GM23338 (cell line): ENCODE results near the gene KCNAB2. TPM values are rescaled to one million over a fixed set of nuclear protein-coding genes. Genes with fewer than 3 reads are reported as not detected.

Source experiments
- ATAC-seq: fragments of 200-7000 bp; cut with Tn5 transposase; 3 replicates; pipeline ENCODE4 v1.9.1; 2020
- DNase-seq: peaks from one replicate; pipeline ENCODE4 v3.0.0-alpha.2; 2015; ENCODE audit warnings: low spot score
- H2AFZ ChIP-seq: fragments of 200-600 bp; sonication (generic); 2 replicates; pipeline ENCODE4 v1.8.0; 2016; ENCODE audit warnings: antibody characterized with exemption, mild to moderate bottlenecking, moderate library complexity
- H3F3A ChIP-seq: fragments of 200-600 bp; sonication (generic); replicated peaks from 2 replicates; pipeline ENCODE4 v1.8.0; 2017; ENCODE audit warnings: antibody characterized with exemption, mixed run types, low read depth
- H3K27ac ChIP-seq: fragments of 200-600 bp; sonication (generic); 2 replicates; pipeline ENCODE4 v1.6.1; 2016; ENCODE audit warnings: low read depth
- H3K27me3 ChIP-seq: fragments of 200-600 bp; sonication (generic); 2 replicates; pipeline ENCODE4 v1.8.0; 2016; ENCODE audit warnings: mild to moderate bottlenecking, mixed run types, moderate library complexity; ENCODE audit not compliant: insufficient read depth
- H3K36me3 ChIP-seq: fragments of 200-600 bp; sonication (generic); 2 replicates; pipeline ENCODE4 v1.8.0; 2016; ENCODE audit warnings: mild to moderate bottlenecking; ENCODE audit not compliant: insufficient read depth
- H3K4me1 ChIP-seq: fragments of 200-600 bp; sonication (generic); 2 replicates; pipeline ENCODE4 v1.8.0; 2016; ENCODE audit warnings: mild to moderate bottlenecking, moderate library complexity; ENCODE audit not compliant: insufficient read depth
- H3K4me2 ChIP-seq: fragments of 200-600 bp; sonication (generic); 2 replicates; pipeline ENCODE4 v1.7.1; 2017; ENCODE audit warnings: mixed run types
- H3K4me3 ChIP-seq: fragments of 200-600 bp; sonication (generic); 2 replicates; pipeline ENCODE4 v1.6.1; 2016; ENCODE audit warnings: mixed run types
- H3K79me2 ChIP-seq: fragments of 200-600 bp; sonication (generic); replicated peaks from 2 replicates; pipeline ENCODE4 v1.8.0; 2017; ENCODE audit warnings: mild to moderate bottlenecking; ENCODE audit not compliant: insufficient read depth
- H3K9me2 ChIP-seq: fragments of 200-600 bp; sonication (generic); 2 replicates; pipeline ENCODE4 v1.8.0; 2017; ENCODE audit not compliant: insufficient read depth
- H4K20me1 ChIP-seq: fragments of 200-600 bp; sonication (generic); replicated peaks from 2 replicates; pipeline ENCODE4 v1.8.0; 2017; ENCODE audit warnings: mild to moderate bottlenecking; ENCODE audit not compliant: insufficient read depth
- H3K27ac Mint-ChIP-seq: 2 replicates; pipeline ENCODE4 v1.8.0; 2020; ENCODE audit warnings: inconsistent platforms, mild to moderate bottlenecking, moderate library complexity, mixed read lengths
- H3K27me3 Mint-ChIP-seq: 3 replicates; pipeline ENCODE4 v1.8.0; 2022; ENCODE audit warnings: low read depth, mild to moderate bottlenecking, moderate library complexity, mixed read lengths, inconsistent platforms; ENCODE audit not compliant: insufficient read depth, poor library complexity
- H3K36me3 Mint-ChIP-seq: 3 replicates; pipeline ENCODE4 v1.8.0; 2021; ENCODE audit warnings: low read depth, mild to moderate bottlenecking, inconsistent platforms, moderate library complexity, mixed read lengths
- H3K4me1 Mint-ChIP-seq: 3 replicates; pipeline ENCODE4 v1.8.0; 2020; ENCODE audit warnings: mild to moderate bottlenecking, inconsistent platforms, mixed read lengths
- H3K4me3 Mint-ChIP-seq: 3 replicates; pipeline ENCODE4 v1.8.0; 2021; ENCODE audit warnings: moderate library complexity, mild to moderate bottlenecking, inconsistent platforms, mixed read lengths
- H3K9me3 Mint-ChIP-seq: 3 replicates; pipeline ENCODE4 v1.8.0; 2020; ENCODE audit warnings: moderate library complexity, mild to moderate bottlenecking, inconsistent platforms, mixed read lengths
- CREB1 ChIP-seq: fragments of 250-450 bp; sonication (Bioruptor Pico); IDR thresholded peaks from 2 replicates; pipeline ENCODE4 v1.5.0; 2020; ENCODE audit warnings: low read depth, mild to moderate bottlenecking, moderate library complexity
- EZH2 ChIP-seq: fragments of 200-600 bp; sonication (generic); IDR thresholded peaks from one replicate; pipeline ENCODE4 v1.8.0; 2017; ENCODE audit warnings: antibody characterized with exemption, mild to moderate bottlenecking, low read depth; ENCODE audit not compliant: unreplicated experiment
- EZH2phosphoT487 ChIP-seq: fragments of 200-600 bp; sonication (generic); IDR thresholded peaks from one replicate; pipeline ENCODE4 v1.8.1; 2018; ENCODE audit warnings: antibody characterized with exemption; ENCODE audit not compliant: unreplicated experiment
- JUNB ChIP-seq: IDR thresholded peaks from one replicate; pipeline ENCODE4 v1.6.1; 2016; ENCODE audit warnings: antibody characterized with exemption; ENCODE audit not compliant: unreplicated experiment
- NANOG ChIP-seq: IDR thresholded peaks from 2 replicates; pipeline ENCODE4 v1.6.1; 2016; ENCODE audit warnings: antibody characterized with exemption, borderline replicate concordance
- POLR2AphosphoS5 ChIP-seq: IDR thresholded peaks from 2 replicates; pipeline ENCODE4 v1.6.1; 2016; ENCODE audit warnings: antibody characterized with exemption, low read depth
- STAT1 ChIP-seq: IDR thresholded peaks from one replicate; pipeline ENCODE4 v1.6.1; 2016; ENCODE audit warnings: antibody characterized with exemption; ENCODE audit not compliant: unreplicated experiment
- ZNF114 ChIP-seq: fragments of 250-450 bp; sonication (Bioruptor Pico); IDR thresholded peaks from 2 replicates; pipeline ENCODE4 v1.5.0; 2020; ENCODE audit warnings: mild to moderate bottlenecking, moderate library complexity
- ZNF331 ChIP-seq: fragments of 250-450 bp; sonication (Bioruptor Pico); IDR thresholded peaks from 2 replicates; pipeline ENCODE4 v1.5.0; 2020; ENCODE audit warnings: low read depth, mild to moderate bottlenecking, moderate library complexity
- polyA plus RNA-seq: library from polyadenylated mRNA; unstranded; fragments of >200 nt; fragmentation: Nextera tagmentation; extraction: Ambion mirVana; gene quantifications from 2 replicates; pipeline ENCODE4 v1.2.1, GENCODE V29; 2016
- total RNA-seq: library from RNA; depleted of rRNA; stranded (reverse); fragments of >200 nt; shearing (Covaris generic); gene quantifications from 2 replicates; pipeline ENCODE4 v1.2.3, GENCODE V29; 2014
- TF ChIP-seq, protein P1 (sequence below): IDR thresholded peaks from one replicate; pipeline ENCODE4 v1.6.1; 2018; ENCODE audit warnings: antibody characterized with exemption; ENCODE audit not compliant: unreplicated experiment
- TF ChIP-seq, protein P2 (sequence below): fragments of 250-450 bp; sonication (Bioruptor Pico); IDR thresholded peaks from 2 replicates; pipeline ENCODE4 v1.5.0; 2020; ENCODE audit warnings: mild to moderate bottlenecking, moderate library complexity
- TF ChIP-seq, protein P3 (sequence below), 2 experiments: fragments of 200-600 bp in 1 of 2; sonication (generic) in 1 of 2; conservative IDR thresholded peaks; 2 replicates each; pipeline versions ENCODE4 v1.5.1 to v1.6.1; 2016 to 2017; ENCODE audit warnings: antibody characterized with exemption in 2 of 2, low read depth in 2 of 2, mild to moderate bottlenecking in 2 of 2, moderate library complexity in 1 of 2
- TF ChIP-seq, protein P4 (sequence below): IDR thresholded peaks from 2 replicates; pipeline ENCODE4 v1.6.1; 2016; ENCODE audit warnings: antibody characterized with exemption

The KCNAB2 gene
- total and polyA plus RNA-seq, 2 experiments from 2014 or later: 3.0 to 3.7 TPM

DNA sequence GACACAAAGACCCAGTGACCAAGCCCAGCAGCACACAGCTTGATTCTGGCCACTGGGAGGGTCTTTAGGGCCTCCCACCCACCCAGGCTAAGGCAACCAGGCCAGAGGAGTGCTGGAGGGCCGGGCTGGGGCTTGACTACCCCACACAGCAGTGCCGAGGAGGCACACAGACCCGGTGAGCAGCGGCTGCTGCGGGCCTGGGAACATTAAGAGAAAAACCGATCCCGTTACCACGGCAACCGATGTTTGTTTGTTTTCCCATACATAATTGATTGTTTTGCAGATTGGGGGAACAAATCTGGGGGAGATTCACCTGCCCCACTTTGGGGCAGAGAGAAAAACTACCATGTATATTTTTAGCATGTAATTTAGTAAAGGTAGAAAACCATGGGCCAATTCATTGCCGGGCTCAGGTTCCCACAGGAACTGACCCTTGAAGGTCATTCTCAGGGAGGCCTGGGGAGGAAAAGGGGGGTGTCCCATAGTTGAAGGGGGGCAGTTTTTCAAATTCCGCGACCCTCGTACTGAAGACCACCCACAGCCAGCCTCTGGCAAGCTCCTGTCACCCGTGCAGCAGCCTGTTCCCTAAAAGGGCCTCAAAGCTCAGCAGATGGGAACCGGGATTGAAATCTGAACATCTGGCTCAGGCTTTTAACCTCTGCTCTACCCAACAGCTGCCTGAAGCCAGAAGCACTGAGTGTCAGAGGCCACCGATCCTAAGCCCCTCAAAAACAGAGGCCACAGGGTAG is 99.1 kb downstream of the KCNAB2 start:
- DNase-seq: peak; percentile 74
- no peak for TF ChIP-seq JUNB
- no peak for TF ChIP-seq EZH2
- no peak for TF ChIP-seq ZNF331 (CRISPR knock-in tag)
- no peak for TF ChIP-seq ZNF114 (CRISPR knock-in tag)
- no peak for TF ChIP-seq STAT1
- TF ChIP-seq POLR2AphosphoS5: no peak
- TF ChIP-seq, protein P1, sequence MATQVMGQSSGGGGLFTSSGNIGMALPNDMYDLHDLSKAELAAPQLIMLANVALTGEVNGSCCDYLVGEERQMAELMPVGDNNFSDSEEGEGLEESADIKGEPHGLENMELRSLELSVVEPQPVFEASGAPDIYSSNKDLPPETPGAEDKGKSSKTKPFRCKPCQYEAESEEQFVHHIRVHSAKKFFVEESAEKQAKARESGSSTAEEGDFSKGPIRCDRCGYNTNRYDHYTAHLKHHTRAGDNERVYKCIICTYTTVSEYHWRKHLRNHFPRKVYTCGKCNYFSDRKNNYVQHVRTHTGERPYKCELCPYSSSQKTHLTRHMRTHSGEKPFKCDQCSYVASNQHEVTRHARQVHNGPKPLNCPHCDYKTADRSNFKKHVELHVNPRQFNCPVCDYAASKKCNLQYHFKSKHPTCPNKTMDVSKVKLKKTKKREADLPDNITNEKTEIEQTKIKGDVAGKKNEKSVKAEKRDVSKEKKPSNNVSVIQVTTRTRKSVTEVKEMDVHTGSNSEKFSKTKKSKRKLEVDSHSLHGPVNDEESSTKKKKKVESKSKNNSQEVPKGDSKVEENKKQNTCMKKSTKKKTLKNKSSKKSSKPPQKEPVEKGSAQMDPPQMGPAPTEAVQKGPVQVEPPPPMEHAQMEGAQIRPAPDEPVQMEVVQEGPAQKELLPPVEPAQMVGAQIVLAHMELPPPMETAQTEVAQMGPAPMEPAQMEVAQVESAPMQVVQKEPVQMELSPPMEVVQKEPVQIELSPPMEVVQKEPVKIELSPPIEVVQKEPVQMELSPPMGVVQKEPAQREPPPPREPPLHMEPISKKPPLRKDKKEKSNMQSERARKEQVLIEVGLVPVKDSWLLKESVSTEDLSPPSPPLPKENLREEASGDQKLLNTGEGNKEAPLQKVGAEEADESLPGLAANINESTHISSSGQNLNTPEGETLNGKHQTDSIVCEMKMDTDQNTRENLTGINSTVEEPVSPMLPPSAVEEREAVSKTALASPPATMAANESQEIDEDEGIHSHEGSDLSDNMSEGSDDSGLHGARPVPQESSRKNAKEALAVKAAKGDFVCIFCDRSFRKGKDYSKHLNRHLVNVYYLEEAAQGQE: no peak
- TF ChIP-seq, protein P2, sequence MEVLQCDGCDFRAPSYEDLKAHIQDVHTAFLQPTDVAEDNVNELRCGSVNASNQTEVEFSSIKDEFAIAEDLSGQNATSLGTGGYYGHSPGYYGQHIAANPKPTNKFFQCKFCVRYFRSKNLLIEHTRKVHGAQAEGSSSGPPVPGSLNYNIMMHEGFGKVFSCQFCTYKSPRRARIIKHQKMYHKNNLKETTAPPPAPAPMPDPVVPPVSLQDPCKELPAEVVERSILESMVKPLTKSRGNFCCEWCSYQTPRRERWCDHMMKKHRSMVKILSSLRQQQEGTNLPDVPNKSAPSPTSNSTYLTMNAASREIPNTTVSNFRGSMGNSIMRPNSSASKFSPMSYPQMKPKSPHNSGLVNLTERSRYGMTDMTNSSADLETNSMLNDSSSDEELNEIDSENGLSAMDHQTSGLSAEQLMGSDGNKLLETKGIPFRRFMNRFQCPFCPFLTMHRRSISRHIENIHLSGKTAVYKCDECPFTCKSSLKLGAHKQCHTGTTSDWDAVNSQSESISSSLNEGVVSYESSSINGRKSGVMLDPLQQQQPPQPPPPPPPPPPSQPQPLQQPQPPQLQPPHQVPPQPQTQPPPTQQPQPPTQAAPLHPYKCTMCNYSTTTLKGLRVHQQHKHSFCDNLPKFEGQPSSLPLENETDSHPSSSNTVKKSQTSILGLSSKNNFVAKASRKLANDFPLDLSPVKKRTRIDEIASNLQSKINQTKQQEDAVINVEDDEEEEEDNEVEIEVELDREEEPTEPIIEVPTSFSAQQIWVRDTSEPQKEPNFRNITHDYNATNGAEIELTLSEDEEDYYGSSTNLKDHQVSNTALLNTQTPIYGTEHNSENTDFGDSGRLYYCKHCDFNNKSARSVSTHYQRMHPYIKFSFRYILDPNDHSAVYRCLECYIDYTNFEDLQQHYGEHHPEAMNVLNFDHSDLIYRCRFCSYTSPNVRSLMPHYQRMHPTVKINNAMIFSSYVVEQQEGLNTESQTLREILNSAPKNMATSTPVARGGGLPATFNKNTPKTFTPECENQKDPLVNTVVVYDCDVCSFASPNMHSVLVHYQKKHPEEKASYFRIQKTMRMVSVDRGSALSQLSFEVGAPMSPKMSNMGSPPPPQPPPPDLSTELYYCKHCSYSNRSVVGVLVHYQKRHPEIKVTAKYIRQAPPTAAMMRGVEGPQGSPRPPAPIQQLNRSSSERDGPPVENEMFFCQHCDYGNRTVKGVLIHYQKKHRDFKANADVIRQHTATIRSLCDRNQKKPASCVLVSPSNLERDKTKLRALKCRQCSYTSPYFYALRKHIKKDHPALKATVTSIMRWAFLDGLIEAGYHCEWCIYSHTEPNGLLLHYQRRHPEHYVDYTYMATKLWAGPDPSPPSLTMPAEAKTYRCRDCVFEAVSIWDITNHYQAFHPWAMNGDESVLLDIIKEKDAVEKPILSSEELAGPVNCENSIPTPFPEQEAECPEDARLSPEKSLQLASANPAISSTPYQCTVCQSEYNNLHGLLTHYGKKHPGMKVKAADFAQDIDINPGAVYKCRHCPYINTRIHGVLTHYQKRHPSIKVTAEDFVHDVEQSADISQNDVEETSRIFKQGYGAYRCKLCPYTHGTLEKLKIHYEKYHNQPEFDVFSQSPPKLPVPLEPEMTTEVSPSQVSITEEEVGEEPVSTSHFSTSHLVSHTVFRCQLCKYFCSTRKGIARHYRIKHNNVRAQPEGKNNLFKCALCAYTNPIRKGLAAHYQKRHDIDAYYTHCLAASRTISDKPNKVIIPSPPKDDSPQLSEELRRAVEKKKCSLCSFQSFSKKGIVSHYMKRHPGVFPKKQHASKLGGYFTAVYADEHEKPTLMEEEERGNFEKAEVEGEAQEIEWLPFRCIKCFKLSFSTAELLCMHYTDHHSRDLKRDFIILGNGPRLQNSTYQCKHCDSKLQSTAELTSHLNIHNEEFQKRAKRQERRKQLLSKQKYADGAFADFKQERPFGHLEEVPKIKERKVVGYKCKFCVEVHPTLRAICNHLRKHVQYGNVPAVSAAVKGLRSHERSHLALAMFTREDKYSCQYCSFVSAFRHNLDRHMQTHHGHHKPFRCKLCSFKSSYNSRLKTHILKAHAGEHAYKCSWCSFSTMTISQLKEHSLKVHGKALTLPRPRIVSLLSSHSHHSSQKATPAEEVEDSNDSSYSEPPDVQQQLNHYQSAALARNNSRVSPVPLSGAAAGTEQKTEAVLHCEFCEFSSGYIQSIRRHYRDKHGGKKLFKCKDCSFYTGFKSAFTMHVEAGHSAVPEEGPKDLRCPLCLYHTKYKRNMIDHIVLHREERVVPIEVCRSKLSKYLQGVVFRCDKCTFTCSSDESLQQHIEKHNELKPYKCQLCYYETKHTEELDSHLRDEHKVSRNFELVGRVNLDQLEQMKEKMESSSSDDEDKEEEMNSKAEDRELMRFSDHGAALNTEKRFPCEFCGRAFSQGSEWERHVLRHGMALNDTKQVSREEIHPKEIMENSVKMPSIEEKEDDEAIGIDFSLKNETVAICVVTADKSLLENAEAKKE (CRISPR knock-in tag): no peak
- TF ChIP-seq NANOG: no peak
- TF ChIP-seq, protein P3, sequence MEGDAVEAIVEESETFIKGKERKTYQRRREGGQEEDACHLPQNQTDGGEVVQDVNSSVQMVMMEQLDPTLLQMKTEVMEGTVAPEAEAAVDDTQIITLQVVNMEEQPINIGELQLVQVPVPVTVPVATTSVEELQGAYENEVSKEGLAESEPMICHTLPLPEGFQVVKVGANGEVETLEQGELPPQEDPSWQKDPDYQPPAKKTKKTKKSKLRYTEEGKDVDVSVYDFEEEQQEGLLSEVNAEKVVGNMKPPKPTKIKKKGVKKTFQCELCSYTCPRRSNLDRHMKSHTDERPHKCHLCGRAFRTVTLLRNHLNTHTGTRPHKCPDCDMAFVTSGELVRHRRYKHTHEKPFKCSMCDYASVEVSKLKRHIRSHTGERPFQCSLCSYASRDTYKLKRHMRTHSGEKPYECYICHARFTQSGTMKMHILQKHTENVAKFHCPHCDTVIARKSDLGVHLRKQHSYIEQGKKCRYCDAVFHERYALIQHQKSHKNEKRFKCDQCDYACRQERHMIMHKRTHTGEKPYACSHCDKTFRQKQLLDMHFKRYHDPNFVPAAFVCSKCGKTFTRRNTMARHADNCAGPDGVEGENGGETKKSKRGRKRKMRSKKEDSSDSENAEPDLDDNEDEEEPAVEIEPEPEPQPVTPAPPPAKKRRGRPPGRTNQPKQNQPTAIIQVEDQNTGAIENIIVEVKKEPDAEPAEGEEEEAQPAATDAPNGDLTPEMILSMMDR (conservative IDR thresholded peaks at IDR 0.05; ENCODE audit: low read depth in 2 of 2): no peak
- TF ChIP-seq, protein P4, sequence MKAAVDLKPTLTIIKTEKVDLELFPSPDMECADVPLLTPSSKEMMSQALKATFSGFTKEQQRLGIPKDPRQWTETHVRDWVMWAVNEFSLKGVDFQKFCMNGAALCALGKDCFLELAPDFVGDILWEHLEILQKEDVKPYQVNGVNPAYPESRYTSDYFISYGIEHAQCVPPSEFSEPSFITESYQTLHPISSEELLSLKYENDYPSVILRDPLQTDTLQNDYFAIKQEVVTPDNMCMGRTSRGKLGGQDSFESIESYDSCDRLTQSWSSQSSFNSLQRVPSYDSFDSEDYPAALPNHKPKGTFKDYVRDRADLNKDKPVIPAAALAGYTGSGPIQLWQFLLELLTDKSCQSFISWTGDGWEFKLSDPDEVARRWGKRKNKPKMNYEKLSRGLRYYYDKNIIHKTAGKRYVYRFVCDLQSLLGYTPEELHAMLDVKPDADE: no peak
- TF ChIP-seq EZH2phosphoT487: no peak
- TF ChIP-seq CREB1 (CRISPR knock-in tag): no peak
- no peaks in the 10 kb centered on the region for H4K20me1 ChIP-seq
- peak; percentile 8; the same call in 1 of the 3 replicates for ATAC-seq
- H3K79me2 ChIP-seq: no peaks in the 10 kb centered on the region
- Mint-ChIP-seq H3K27me3 (peaks cover 12% of the 10 kb centered on the region), H3K4me1 (peaks cover 5% of the 10 kb centered on the region; the same call in 2 of the 3 replicates), H3K27ac (no peak overlapping the region), H3K4me3 (no peak overlapping the region), H3K36me3 (no peaks in the 10 kb centered on the region), H3K9me3 (no peaks in the 10 kb centered on the region)
- H3K4me3 ChIP-seq: no peak overlapping the region
- peaks cover 22% of the 10 kb centered on the region for H3K27me3 ChIP-seq
- H3K9me2 ChIP-seq: peaks cover 6% of the 10 kb centered on the region
- H3F3A ChIP-seq: 0 out of 2 replicates have a peak, but pooled peaks cover 2% of the 10 kb centered on the region
- no peak overlapping the region for H3K4me2 ChIP-seq
- H3K36me3 ChIP-seq: no peaks in the 10 kb centered on the region
- no peaks in the 10 kb centered on the region for H3K4me1 ChIP-seq
- no peak overlapping the region for H2AFZ ChIP-seq
- H3K27ac ChIP-seq: no peak overlapping the region
